Measurements from ENCODE around the gene ANK3.

The ANK3 gene

GRCh38 chr10:60422809-60423208 lies 33.1 kb upstream of the ANK3 start:
- no peak overlapping the region for H3K4me3 ChIP-seq (ENCODE audit: low read depth, low read length)
- TF ChIP-seq CTCF (IDR thresholded peaks at IDR 0.05; ENCODE audit: borderline replicate concordance, insufficient read depth, low read depth, low read length), result no peak

DNA sequence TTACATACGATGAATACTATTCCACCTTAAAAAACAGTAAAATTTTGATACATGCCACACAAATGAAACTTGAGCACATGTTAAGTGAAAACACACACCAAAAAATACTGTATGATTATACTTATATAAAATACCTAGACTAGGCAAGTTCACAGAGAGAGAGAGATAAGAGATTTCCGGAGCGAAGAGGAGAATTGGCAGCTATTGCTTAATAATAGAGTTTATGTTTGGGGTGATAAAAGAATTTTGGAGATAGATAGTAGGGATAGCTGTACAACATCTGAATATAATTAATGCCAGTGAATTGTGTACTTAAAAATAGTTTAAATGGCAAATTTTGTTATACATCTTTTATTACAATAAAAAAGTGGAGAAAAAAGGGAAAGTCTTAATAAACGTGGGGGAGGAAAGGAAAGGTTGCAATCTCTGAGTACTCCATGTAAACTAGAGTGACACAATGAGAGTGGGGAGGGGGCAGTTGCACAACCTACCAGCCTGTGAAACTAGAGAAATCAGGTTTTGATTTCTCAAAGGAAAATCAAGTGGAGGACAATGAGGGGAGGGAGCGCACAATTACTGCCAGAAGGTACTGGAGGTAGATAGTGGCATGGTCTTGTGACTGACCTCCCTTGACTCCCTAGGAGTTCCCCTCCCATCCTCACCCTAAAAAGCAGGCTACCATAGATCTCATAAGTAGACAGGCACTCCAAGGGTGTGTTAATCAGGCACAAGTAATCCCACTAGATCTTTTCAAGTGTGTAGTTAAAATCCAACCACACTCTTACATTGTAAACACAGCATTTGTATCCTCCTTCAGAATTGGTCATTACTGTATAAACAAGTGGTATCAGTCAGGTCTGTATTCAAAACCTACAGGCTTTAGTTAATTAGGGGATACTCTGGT lies 31.6 kb upstream of the ANK3 start:
- H3K4me3 ChIP-seq (ENCODE audit: low read depth, low read length), result no peak overlapping the region
- no peak for TF ChIP-seq CTCF (IDR thresholded peaks at IDR 0.05; ENCODE audit: borderline replicate concordance, insufficient read depth, low read depth, low read length)

GRCh38 chr10:60419249-60419648 lies 29.6 kb upstream of the ANK3 start:
- TF ChIP-seq CTCF (IDR thresholded peaks at IDR 0.05; ENCODE audit: borderline replicate concordance, insufficient read depth, low read depth, low read length), result no peak
- H3K4me3 ChIP-seq (ENCODE audit: low read depth, low read length), result no peak overlapping the region

DNA sequence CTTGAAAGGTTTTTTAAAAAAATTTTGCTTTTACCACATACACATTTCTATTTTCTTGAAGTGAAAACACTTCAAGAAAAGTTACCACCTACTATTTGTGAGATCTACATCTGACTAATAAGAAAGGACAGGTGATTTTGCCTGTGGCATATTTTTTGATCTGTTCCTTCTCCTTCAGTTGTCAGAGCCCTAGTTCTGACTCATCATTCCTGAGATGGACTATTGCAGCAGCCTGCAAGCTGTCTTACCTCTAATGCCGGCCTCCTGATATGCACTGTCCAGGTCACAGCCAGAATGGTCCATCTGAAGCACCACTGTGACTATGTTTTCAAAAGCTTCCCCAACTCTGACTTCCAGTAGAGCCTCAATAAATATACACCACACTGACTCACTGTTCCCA lies 28.2 kb upstream of the ANK3 start:
- TF ChIP-seq CTCF (IDR thresholded peaks at IDR 0.05; ENCODE audit: borderline replicate concordance, insufficient read depth, low read depth, low read length), result no peak

GRCh38 chr10:60417024-60417423 lies 27.3 kb upstream of the ANK3 start:
- no peak for TF ChIP-seq CTCF (IDR thresholded peaks at IDR 0.05; ENCODE audit: borderline replicate concordance, insufficient read depth, low read depth, low read length)

More for the DNA sequence above, 28.2 kb upstream of the ANK3 start:
- H3K4me3 ChIP-seq (ENCODE audit: low read depth, low read length), result no peak overlapping the region

DNA sequence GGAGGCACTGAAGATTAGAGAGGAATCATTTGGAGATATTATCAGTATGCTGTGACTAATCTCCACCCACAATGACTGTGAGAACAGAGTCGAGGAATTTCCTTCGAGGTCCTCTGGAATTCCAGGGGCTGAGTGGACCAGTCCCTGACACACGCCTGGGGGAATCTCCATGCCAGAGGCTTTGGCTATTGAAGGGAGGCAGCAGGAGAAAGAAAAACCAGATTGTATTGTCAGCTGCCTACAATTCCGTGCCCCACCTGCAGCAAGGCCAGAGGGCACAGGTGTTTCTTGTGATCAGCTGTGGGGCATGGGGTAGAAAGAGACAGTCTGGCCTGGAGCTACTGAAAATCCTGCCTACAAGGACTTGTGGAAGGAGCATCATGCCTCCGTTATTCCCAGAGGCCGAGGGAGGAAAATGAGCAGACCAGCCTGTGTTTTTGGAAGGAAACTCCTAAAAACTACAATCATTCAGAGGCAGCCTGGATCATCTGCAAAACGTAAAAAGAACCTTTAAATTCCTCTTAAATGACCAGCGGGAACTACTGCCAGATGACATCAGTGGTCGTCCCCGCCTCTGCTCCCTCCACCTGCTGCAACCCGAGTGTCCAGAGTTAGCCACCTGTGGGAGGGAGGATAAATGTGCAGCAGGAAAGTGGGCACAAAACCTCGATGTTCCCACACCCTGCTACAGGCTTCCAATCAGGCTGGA lies 25.4 kb upstream of the ANK3 start:
- H3K4me3 ChIP-seq (ENCODE audit: low read depth, low read length), result no peak overlapping the region
- TF ChIP-seq CTCF (IDR thresholded peaks at IDR 0.05; ENCODE audit: borderline replicate concordance, insufficient read depth, low read depth, low read length), result no peak

More at GRCh38 chr10:60417024-60417423, 27.3 kb upstream of the ANK3 start:
- no peak overlapping the region for H3K4me3 ChIP-seq (ENCODE audit: low read depth, low read length)

All from GM12875 (cell line).